K562 (cell line): ENCODE measurements around the gene SCN4A. TPM values are rescaled to one million over a fixed set of nuclear protein-coding genes. Genes with fewer than 3 reads are reported as not detected.
"Not testable (repeated sequence)": the region's sequence is repeated elsewhere in the genome, so short reads cannot be mapped to it uniquely, and the experiment has no call there.

ENCODE experiments used
- ATAC-seq: fragments of 200-7000 bp; cut with Tn5 transposase; 3 replicates; pipeline ENCODE4 v1.9.1; 2020; ENCODE audit warnings: moderate library complexity
- BruUV-seq: library from RNA; stranded (reverse); fragments of 400-500 nt; replicated peaks from 2 replicates; lab custom pipeline; 2021; lab: Mats Ljungman, UMichigan
- CTCF ChIA-PET: fragments of 300-600 bp; formaldehyde crosslinking; extraction: SDS; loops from one replicate; lab custom pipeline; 2021; ENCODE audit warnings: low intra/inter-chr PET ratio; lab: Yijun Ruan, JAX
- POLR2A ChIA-PET: fragments of 300-600, 350-650 bp; sonication (Branson Sonifier 250); formaldehyde crosslinking; extraction: SDS; loops from one replicate; lab custom pipeline; 2021; ENCODE audit warnings: antibody characterized with exemption, inconsistent platforms; lab: Yijun Ruan, JAX
- DNase-seq, 4 experiments: peaks; one replicate each; pipeline versions ENCODE4 v3.0.0 to v3.0.0-alpha.2; 2011 to 2018; ENCODE audit warnings: low spot score in 3 of 4, mixed read lengths in 3 of 4; ENCODE audit errors: extremely low read depth in 1 of 4
- FAIRE-seq: peaks from 2 replicates; lab custom pipeline; 2011; peaks lifted over from hg19 to GRCh38; lab: Jason Lieb, UNC
- H2AFZ ChIP-seq: 2 replicates; pipeline ENCODE4 v1.6.0; 2011; ENCODE audit warnings: low read depth, low read length, control low read depth, inconsistent platforms
- H3K27ac ChIP-seq: fragments of 200-600 bp; 3 replicates; pipeline ENCODE4 v1.8.0; 2011; ENCODE audit warnings: low read depth, mild to moderate bottlenecking, control low read depth, inconsistent platforms, low read length, moderate library complexity, mixed read lengths; ENCODE audit errors: extremely low read depth
- H3K27me3 ChIP-seq, 2 experiments: fragments of 300-600 bp in 1 of 2; 2 replicates in 1 of 2; 3 replicates in 1 of 2; pipeline versions ENCODE4 v1.6.0 to v1.8.0; 2011; ENCODE audit warnings: inconsistent platforms in 2 of 2, low read length in 2 of 2, mild to moderate bottlenecking in 1 of 2, mixed read lengths in 1 of 2, moderate library complexity in 1 of 2; ENCODE audit not compliant: control insufficient read depth in 2 of 2, insufficient read depth in 2 of 2
- H3K36me3 ChIP-seq: fragments of 300-600 bp; 3 replicates; pipeline ENCODE4 v1.8.0; 2011; ENCODE audit warnings: mild to moderate bottlenecking, low read length, inconsistent platforms; ENCODE audit not compliant: control insufficient read depth, insufficient read depth
- H3K4me1 ChIP-seq, 2 experiments: fragments of 200-600 bp in 1 of 2; replicated peaks in 1 of 2; 2 replicates in 1 of 2; 3 replicates in 1 of 2; pipeline versions ENCODE4 v1.5.1 to v1.8.0; 2011; ENCODE audit warnings: inconsistent platforms in 2 of 2, low read length in 2 of 2, mild to moderate bottlenecking in 1 of 2, mixed read lengths in 1 of 2, moderate library complexity in 1 of 2; ENCODE audit not compliant: control insufficient read depth in 2 of 2, insufficient read depth in 2 of 2
- H3K4me2 ChIP-seq: 2 replicates; pipeline ENCODE4 v1.6.1; 2011; ENCODE audit warnings: low read length, control low read depth, inconsistent platforms, mixed read lengths; ENCODE audit not compliant: insufficient read depth
- H3K4me3 ChIP-seq: fragments of 200-600 bp; sonication (generic), shearing (Covaris generic); 2 replicates; pipeline ENCODE4 v1.5.1; 2016; ENCODE audit warnings: control low read depth, inconsistent platforms
- H3K79me2 ChIP-seq: fragments of 200-600 bp; 3 replicates; pipeline ENCODE4 v1.8.0; 2011; ENCODE audit warnings: low read length, inconsistent platforms; ENCODE audit not compliant: control insufficient read depth, insufficient read depth
- H3K9ac ChIP-seq, 2 experiments: 2 replicates each; pipeline versions ENCODE4 v1.6.0 to v1.6.1; 2011; ENCODE audit warnings: low read depth in 2 of 2, low read length in 2 of 2, control low read depth in 1 of 2, inconsistent platforms in 1 of 2, mild to moderate bottlenecking in 1 of 2, mixed read lengths in 1 of 2; ENCODE audit not compliant: insufficient read depth in 1 of 2
- H3K9me1 ChIP-seq: one replicate; pipeline ENCODE4 v1.6.0; 2011; ENCODE audit warnings: inconsistent platforms, mild to moderate bottlenecking, low read length, moderate library complexity; ENCODE audit not compliant: control insufficient read depth, insufficient read depth
- H3K9me3 ChIP-seq: replicated peaks from 2 replicates; pipeline ENCODE4 v1.5.1; 2011; ENCODE audit warnings: low read depth, low read length, inconsistent platforms; ENCODE audit not compliant: control insufficient read depth, insufficient read depth
- H4K20me1 ChIP-seq: replicated peaks from 2 replicates; pipeline ENCODE4 v1.6.1; 2011; ENCODE audit warnings: low read length, inconsistent platforms, mixed read lengths; ENCODE audit not compliant: control insufficient read depth, insufficient read depth
- CTCF ChIP-seq, 3 experiments: IDR thresholded peaks in 2 of 3; conservative IDR thresholded peaks in 1 of 3; 2 replicates each; pipeline ENCODE4 v1.5.1; 2011 to 2012; ENCODE audit warnings: low read length in 3 of 3, mild to moderate bottlenecking in 3 of 3, control low read depth in 2 of 3, improper control_type of control experiment in 1 of 3, inconsistent platforms in 1 of 3, low read depth in 1 of 3, mixed read lengths in 1 of 3, moderate library complexity in 1 of 3; ENCODE audit not compliant: insufficient read depth in 2 of 3
- HLTF ChIP-seq: fragments of 450-650 bp; IDR thresholded peaks from 2 replicates; pipeline ENCODE4 v1.6.1; 2016
- MEIS2 ChIP-seq: fragments of 450-650 bp; IDR thresholded peaks from 2 replicates; pipeline ENCODE4 v1.6.1; 2014; ENCODE audit warnings: mild to moderate bottlenecking; ENCODE audit not compliant: partially characterized antibody
- RAD21 ChIP-seq, 2 experiments: fragments of 250-450 bp in 1 of 2; fragments of 450-650 bp in 1 of 2; sonication (Bioruptor Pico) in 1 of 2; formaldehyde crosslinking in 1 of 2; IDR thresholded peaks in 1 of 2; conservative IDR thresholded peaks in 1 of 2; 2 replicates each; pipeline versions ENCODE4 v1.4.0 to v1.8.0; 2020 to 2022; ENCODE audit warnings: mild to moderate bottlenecking in 2 of 2, moderate library complexity in 1 of 2
- SMARCA5 ChIP-seq: fragments of 450-650 bp; IDR thresholded peaks from 2 replicates; pipeline ENCODE4 v1.6.1; 2016
- TFAP4 ChIP-seq: sonication (generic); formaldehyde crosslinking; IDR thresholded peaks from 2 replicates; pipeline ENCODE4 v1.8.0; 2022; ENCODE audit warnings: missing genetic modification reagents, mild to moderate bottlenecking, moderate library complexity, borderline replicate concordance
- WGBS: fragments of 100-300 bp; shearing (Covaris generic); methylation state at CpG from one replicate; pipeline ENCODE4 v1.1.6; 2016; ENCODE audit warnings: low coverage, mixed read lengths; ENCODE audit not compliant: insufficient coverage; ENCODE audit errors: missing lambda C conversion rate; 5-methylcytosine and 5-hydroxymethylcytosine counted together
- in situ Hi-C: fragments of 300-500 bp; cut with MboI; formaldehyde crosslinking; loops from 4 replicates; pipeline ENCODE4 v1.15.0; 2018; ENCODE audit warnings: inconsistent platforms, mixed read lengths
- intact Hi-C: fragments of 100-400 bp; cut with micrococcal nuclease; formaldehyde crosslinking; loops from 2 replicates; pipeline ENCODE4 v1.14.2; 2022
- polyA plus RNA-seq, 8 experiments: library from polyadenylated mRNA; depleted of rRNA in 4 of 8; stranded (reverse) in 5 of 8; unstranded in 3 of 8; fragments of >200 nt; fragmentation: Nextera tagmentation in 2 of 8; fragmentation: Illumina TruSeq in 1 of 8; extraction: Ambion mirVana in 2 of 8; extraction: Trizol in 1 of 8; gene quantifications; 2 replicates each; pipeline versions ENCODE4 v1.2.1 to v1.2.3, GENCODE V29; 2011 to 2014; ENCODE audit warnings: inconsistent platforms in 1 of 8, missing spikeins in 1 of 8
- total RNA-seq, 7 experiments: library from RNA; depleted of rRNA in 6 of 7; stranded (reverse); fragments of >200 nt in 6 of 7; fragmentation: Illumina TruSeq in 2 of 7; extraction: Trizol in 2 of 7; gene quantifications; 2 replicates each; pipeline versions ENCODE4 v1.2.1 to v1.2.3, GENCODE V29; 2011 to 2021; ENCODE audit warnings: low replicate concordance in 1 of 7
- TF ChIP-seq, protein P1 (sequence below), 2 experiments: IDR thresholded peaks in 1 of 2; conservative IDR thresholded peaks in 1 of 2; 2 replicates each; pipeline ENCODE4 v1.6.1; 2016; ENCODE audit warnings: low read depth in 2 of 2, mild to moderate bottlenecking in 1 of 2, missing compliant biosample characterization in 1 of 2, missing genetic modification characterization in 1 of 2, moderate library complexity in 1 of 2
- TF ChIP-seq, protein P2 (sequence below): fragments of 450-650 bp; IDR thresholded peaks from 2 replicates; pipeline ENCODE4 v1.6.1; 2016

The SCN4A gene
- total and polyA plus RNA-seq, 9 of the 15 experiments (the other 6 are each of a cell fraction or from before 2014, with no cell fraction given) = 0.29 to 2.6 (median 1.4) TPM

DNA sequence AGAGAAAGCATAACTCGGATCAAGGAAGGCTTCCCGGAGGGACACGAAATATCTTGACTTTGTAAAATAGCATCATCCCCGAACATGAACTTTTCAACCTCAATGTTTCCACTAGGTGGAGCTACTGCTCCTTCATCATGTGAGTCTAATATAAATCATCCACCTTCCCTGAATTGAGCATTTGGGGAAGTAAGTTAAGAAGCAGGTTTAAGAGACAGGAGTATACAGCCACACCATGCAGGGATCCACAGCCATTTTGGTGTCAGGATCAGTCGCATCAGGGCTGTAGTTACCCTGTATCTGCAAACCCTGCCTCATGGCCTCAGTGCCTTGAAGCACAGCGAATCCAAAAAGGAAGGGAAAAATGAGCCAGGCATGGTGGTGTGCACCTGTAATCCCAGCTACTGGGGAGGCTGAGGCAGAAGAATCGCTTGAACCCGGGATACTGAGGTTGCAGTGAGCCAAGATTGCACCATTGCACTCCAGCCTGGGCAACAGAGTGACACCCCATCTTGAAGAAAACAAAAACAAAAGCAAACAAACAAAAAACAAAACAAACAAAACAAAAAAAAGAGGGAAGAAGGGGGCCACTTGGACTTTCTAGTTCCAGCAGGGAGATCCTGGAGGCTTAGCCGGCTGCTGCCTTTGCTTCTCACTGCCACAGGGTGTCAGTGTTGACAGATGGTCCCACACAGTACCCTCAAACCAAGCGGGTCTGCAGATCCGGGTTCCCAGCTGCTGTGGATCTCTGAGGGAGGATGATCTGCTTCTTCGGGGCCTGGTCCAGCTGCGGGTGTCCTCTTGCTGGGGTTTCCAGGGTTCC lies 83.5 kb downstream of the SCN4A start:
- H3K9me1 ChIP-seq, intact Hi-C loops: not testable (repeated sequence)

More for the DNA sequence above, 83.5 kb downstream of the SCN4A start:
- in situ Hi-C loops, BruUV-seq, H4K20me1 ChIP-seq, H3K4me3 ChIP-seq, H3K36me3 ChIP-seq, H2AFZ ChIP-seq, H3K9me3 ChIP-seq, H3K4me2 ChIP-seq, H3K79me2 ChIP-seq, H3K9ac ChIP-seq, H3K27me3 ChIP-seq, H3K27ac ChIP-seq, H3K4me1 ChIP-seq: not testable (repeated sequence)
- DNase-seq = peak in 3 of 4 experiments; percentile 13 to 54 (median 18)
- 2% methylated on average over 13 of the region's 13 CpGs for WGBS
- peak; percentile 83 for FAIRE-seq
- ChIA-PET CTCF (interaction anchor here (1.4 kb wide), 1 partner anchor 393 kb away, joined by 3 read pairs; no protein-coding TSS in a partner anchor), POLR2A (interaction anchor here (0.6 kb wide), 1 partner anchor 30 kb away, joined by 3 read pairs; no protein-coding TSS in a partner anchor)
- ATAC-seq = peak; percentile 92
- TF ChIP-seq, protein P1, sequence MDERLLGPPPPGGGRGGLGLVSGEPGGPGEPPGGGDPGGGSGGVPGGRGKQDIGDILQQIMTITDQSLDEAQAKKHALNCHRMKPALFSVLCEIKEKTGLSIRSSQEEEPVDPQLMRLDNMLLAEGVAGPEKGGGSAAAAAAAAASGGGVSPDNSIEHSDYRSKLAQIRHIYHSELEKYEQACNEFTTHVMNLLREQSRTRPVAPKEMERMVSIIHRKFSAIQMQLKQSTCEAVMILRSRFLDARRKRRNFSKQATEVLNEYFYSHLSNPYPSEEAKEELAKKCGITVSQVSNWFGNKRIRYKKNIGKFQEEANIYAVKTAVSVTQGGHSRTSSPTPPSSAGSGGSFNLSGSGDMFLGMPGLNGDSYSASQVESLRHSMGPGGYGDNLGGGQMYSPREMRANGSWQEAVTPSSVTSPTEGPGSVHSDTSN (CRISPR knock-in tag; IDR thresholded peaks at IDR 0.05; ENCODE audit: low read depth) = not testable (repeated sequence)
- TF ChIP-seq, protein P1 (tag; conservative IDR thresholded peaks at IDR 0.05; ENCODE audit: low read depth) = peak; percentile 67
- TF ChIP-seq CTCF (IDR thresholded peaks at IDR 0.05 in 2 of 3, conservative IDR thresholded peaks at IDR 0.05 in 1 of 3; ENCODE audit: insufficient read depth in 2 of 3, low read depth in 1 of 3, low read length in 3 of 3) (peak; percentile 46 to 64 (median 47)), TFAP4 (CRISPR knock-in tag) (0 out of 2 replicates have a peak, but pooled peaks have one; percentile 2), RAD21 (CRISPR knock-in tag; conservative IDR thresholded peaks at IDR 0.05 in 1 of 2, IDR thresholded peaks at IDR 0.05 in 1 of 2) (peak in 1 of 2 experiments; percentile 30; a peak in 1 of 4 replicates), MEIS2 (peak; percentile 68), HLTF (0 out of 2 replicates have a peak, but pooled peaks have one; percentile 30), SMARCA5 (peak; percentile 51; the same call in 1 of the 2 replicates)
- TF ChIP-seq, protein P2, sequence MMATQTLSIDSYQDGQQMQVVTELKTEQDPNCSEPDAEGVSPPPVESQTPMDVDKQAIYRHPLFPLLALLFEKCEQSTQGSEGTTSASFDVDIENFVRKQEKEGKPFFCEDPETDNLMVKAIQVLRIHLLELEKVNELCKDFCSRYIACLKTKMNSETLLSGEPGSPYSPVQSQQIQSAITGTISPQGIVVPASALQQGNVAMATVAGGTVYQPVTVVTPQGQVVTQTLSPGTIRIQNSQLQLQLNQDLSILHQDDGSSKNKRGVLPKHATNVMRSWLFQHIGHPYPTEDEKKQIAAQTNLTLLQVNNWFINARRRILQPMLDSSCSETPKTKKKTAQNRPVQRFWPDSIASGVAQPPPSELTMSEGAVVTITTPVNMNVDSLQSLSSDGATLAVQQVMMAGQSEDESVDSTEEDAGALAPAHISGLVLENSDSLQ = peak; percentile 43; the same call in 1 of the 2 replicates
